ENCODE measurements around the gene IL1B. TPM values are rescaled to one million over a fixed set of nuclear protein-coding genes. Genes with fewer than 3 reads are reported as not detected.

The IL1B gene
- total RNA-seq, 2 donors from 2014 or later = 1.0 to 2.6 TPM

GRCh38 chr2:112840068-112840445, 3.5 kb upstream of the IL1B start:
- no peaks in the 10 kb centered on the region for H3K27me3 ChIP-seq
- no peaks in the 10 kb centered on the region for H3K4me1 ChIP-seq
- DNase-seq (ENCODE audit: low spot score) = no peak
- TF ChIP-seq, protein P1, sequence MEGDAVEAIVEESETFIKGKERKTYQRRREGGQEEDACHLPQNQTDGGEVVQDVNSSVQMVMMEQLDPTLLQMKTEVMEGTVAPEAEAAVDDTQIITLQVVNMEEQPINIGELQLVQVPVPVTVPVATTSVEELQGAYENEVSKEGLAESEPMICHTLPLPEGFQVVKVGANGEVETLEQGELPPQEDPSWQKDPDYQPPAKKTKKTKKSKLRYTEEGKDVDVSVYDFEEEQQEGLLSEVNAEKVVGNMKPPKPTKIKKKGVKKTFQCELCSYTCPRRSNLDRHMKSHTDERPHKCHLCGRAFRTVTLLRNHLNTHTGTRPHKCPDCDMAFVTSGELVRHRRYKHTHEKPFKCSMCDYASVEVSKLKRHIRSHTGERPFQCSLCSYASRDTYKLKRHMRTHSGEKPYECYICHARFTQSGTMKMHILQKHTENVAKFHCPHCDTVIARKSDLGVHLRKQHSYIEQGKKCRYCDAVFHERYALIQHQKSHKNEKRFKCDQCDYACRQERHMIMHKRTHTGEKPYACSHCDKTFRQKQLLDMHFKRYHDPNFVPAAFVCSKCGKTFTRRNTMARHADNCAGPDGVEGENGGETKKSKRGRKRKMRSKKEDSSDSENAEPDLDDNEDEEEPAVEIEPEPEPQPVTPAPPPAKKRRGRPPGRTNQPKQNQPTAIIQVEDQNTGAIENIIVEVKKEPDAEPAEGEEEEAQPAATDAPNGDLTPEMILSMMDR (IDR thresholded peaks at IDR 0.05) = no peak
- H3K36me3 ChIP-seq = no peaks in the 10 kb centered on the region
- H3K4me3 ChIP-seq = no peak overlapping the region
- no peaks in the 10 kb centered on the region for H3K9me3 ChIP-seq
- H3K27ac ChIP-seq = no peak overlapping the region

- no peak overlapping the region for H3K27ac ChIP-seq
Measured at GRCh38 chr2:112839407-112840067, 3.0 kb upstream of the IL1B start.

GRCh38 chr2:112836163-112836560, 417 bp downstream of the IL1B start:
- H3K9me3 ChIP-seq = no peaks in the 10 kb centered on the region
- no peak for DNase-seq (ENCODE audit: low spot score)
- H3K36me3 ChIP-seq = no peaks in the 10 kb centered on the region
- no peak overlapping the region for H3K27ac ChIP-seq
- no peaks in the 10 kb centered on the region for H3K27me3 ChIP-seq
- H3K4me1 ChIP-seq = no peaks in the 10 kb centered on the region
- H3K4me3 ChIP-seq = no peak overlapping the region
- TF ChIP-seq, protein P1 (IDR thresholded peaks at IDR 0.05) = no peak

More at GRCh38 chr2:112839407-112840067, 3.0 kb upstream of the IL1B start:
- H3K27me3 ChIP-seq = no peaks in the 10 kb centered on the region
- TF ChIP-seq, protein P1 (IDR thresholded peaks at IDR 0.05) = no peak
- H3K4me1 ChIP-seq = no peaks in the 10 kb centered on the region
- DNase-seq (ENCODE audit: low spot score) = peak; percentile 71
- no peak overlapping the region for H3K4me3 ChIP-seq
- H3K9me3 ChIP-seq = no peaks in the 10 kb centered on the region
- H3K36me3 ChIP-seq = no peaks in the 10 kb centered on the region

DNA sequence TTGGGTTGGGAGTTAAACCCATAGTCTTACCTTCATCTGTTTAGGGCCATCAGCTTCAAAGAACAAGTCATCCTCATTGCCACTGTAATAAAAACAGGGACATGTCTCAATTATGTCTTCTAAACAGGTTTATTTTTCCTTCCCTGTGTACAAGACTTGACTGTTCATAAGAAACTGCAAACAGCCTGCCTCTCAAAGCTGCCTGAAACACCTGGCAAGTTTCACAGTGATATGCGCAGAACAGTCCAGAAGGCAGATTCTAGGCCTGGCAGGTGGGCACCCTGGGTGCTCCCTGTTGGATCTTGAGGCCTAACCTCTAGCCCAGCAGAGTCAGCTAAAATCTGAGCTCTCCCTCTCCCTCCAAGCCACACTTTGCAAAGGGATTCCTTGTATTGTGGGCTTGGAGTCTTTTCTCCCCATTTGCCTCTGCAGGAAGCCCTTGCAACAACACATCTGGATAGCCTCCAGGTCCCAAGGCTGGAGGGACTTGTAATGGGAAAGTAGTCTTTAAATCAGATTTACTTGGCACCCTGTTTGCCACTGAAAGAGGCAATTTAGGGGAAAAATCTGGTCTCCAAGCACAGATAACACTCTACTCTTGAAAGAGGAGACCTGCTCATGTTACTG, 930 bp downstream of the IL1B start:
- Histone ChIP-seq H3K27me3 (no peaks in the 10 kb centered on the region), H3K4me1 (no peaks in the 10 kb centered on the region), H3K27ac (no peak overlapping the region), H3K9me3 (no peaks in the 10 kb centered on the region), H3K36me3 (no peaks in the 10 kb centered on the region), H3K4me3 (no peak overlapping the region)
- DNase-seq (ENCODE audit: low spot score) = no peak
- TF ChIP-seq, protein P1 (IDR thresholded peaks at IDR 0.05) = no peak

DNA sequence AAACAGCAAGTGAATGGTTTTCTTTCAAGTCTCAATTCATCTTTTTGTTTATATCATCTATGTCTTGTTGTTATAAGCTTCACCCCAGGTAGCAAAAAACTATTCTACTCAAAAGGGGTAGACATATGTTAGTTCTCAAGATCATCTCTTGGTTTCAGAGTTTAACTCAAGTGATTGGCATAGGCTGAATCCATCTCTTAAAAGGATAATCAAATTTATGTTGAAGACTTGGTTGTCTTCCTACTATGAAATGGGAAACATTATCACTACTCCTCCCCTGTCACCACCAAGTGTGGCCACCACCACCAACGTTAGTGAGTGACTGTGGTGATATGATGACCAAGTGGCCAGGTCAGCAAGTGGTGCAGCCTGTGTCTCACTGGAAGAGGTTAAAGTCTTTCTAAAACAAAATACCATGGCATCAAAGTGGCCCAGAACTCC, 1.5 kb downstream of the IL1B start:
- Histone ChIP-seq H3K36me3 (no peaks in the 10 kb centered on the region), H3K27me3 (no peaks in the 10 kb centered on the region), H3K9me3 (no peaks in the 10 kb centered on the region), H3K27ac (no peak overlapping the region), H3K4me3 (no peak overlapping the region), H3K4me1 (no peaks in the 10 kb centered on the region)
- TF ChIP-seq, protein P1 (IDR thresholded peaks at IDR 0.05) = no peak
- no peak for DNase-seq (ENCODE audit: low spot score)
